ENCODE measurements around the gene CD80. TPM values are rescaled to one million over a fixed set of nuclear protein-coding genes. Genes with fewer than 3 reads are reported as not detected.
A peak's percentile ranks its signal among the peaks of the same experiment; 100 is the strongest.
"Not testable (repeated sequence)": the region's sequence is repeated elsewhere in the genome, so short reads cannot be mapped to it uniquely, and the experiment has no call there.

Gene CD80
- total RNA-seq, 1 donor from 2014 or later = 6.8 TPM

DNA sequence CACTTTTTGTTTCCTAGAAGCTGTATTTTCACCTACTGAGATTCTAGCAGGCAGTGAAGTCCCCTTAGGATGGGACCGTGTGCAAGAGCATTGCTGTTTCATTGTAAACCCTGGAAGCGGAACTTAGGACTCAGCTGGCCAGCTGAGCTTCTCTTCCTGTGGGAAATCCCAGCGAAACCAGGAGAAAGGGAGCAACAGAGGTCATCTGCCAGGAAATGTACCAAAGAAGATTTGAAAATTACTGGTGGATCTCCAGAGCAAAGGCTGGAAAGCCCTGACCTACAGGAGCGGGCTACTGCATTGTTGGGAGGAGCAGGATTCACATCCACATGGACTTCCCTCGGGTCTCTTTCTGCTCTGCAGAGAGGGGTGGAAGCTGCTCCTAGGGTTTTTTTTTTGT is 12.3 kb upstream of the CD80 start:
- no peak for DNase-seq (ENCODE audit: low spot score)
- intact Hi-C loops (cut with micrococcal nuclease) = no loop called here
- Mint-ChIP-seq H3K27ac (no peak overlapping the region), H3K27me3 (ENCODE audit: low read depth) (peaks cover 9% of the 10 kb centered on the region), H3K4me3 (ENCODE audit: low read depth) (no peak overlapping the region), H3K4me1 (ENCODE audit: low read depth) (peaks cover 12% of the 10 kb centered on the region), H3K36me3 (ENCODE audit: low read depth) (no peaks in the 10 kb centered on the region), H3K9me3 (no peaks in the 10 kb centered on the region)

DNA sequence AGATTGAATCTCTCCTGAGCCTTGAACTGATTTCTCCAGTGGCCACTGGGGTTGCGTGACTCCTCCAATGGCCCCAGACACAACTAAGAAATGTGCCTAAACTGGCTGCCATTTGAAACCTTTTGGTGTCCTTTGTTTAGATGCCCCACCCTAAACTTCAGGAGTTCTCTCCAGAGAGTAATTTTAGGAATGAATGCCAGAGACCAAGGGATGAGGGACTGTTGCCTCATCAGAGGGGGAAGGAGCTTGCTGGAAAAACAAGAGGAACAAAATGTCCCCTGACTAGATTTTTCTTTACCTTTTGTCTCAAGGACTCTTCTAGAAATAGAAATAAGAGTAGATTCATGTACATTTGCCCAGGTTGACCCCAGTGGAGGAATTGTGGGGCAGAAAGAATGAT is 11.8 kb upstream of the CD80 start:
- intact Hi-C loops (cut with micrococcal nuclease) = no loop called here
- no peaks in the 10 kb centered on the region for H3K9me3 Mint-ChIP-seq
- peaks cover 14% of the 10 kb centered on the region for H3K4me1 Mint-ChIP-seq (ENCODE audit: low read depth)

DNA sequence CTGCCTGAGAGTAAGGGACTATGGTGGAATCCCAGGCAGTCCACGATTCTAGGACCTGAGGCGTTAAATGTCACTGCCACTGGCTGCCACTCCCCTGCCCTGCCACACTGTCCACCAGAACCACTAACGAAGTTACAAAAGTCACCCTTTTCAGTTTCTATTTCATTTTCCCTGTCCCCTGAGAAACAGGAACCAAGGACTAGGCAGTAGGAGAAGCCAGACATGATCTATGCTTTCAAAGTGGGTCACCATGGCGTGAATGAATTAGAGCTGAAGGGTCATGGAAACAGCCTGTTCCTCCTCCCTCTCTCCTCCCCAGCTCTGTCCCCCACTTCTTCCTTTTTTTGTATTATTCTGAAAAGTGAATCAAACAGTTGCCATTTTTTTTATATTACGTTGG is 10.8 kb upstream of the CD80 start:
- intact Hi-C loops (cut with micrococcal nuclease) = no loop called here
- H3K9me3 Mint-ChIP-seq = no peaks in the 10 kb centered on the region
- H3K27ac Mint-ChIP-seq = no peak overlapping the region
- peaks cover 16% of the 10 kb centered on the region for H3K4me1 Mint-ChIP-seq (ENCODE audit: low read depth)
- H3K36me3 Mint-ChIP-seq (ENCODE audit: low read depth) = no peaks in the 10 kb centered on the region
- no peak overlapping the region for H3K4me3 Mint-ChIP-seq (ENCODE audit: low read depth)
- no peak for DNase-seq (ENCODE audit: low spot score)
- peaks cover 9% of the 10 kb centered on the region for H3K27me3 Mint-ChIP-seq (ENCODE audit: low read depth)

More for the DNA sequence above, 11.8 kb upstream of the CD80 start:
- H3K27ac Mint-ChIP-seq = no peak overlapping the region
- DNase-seq (ENCODE audit: low spot score) = no peak
- H3K4me3 Mint-ChIP-seq (ENCODE audit: low read depth) = no peak overlapping the region
- peaks cover 9% of the 10 kb centered on the region for H3K27me3 Mint-ChIP-seq (ENCODE audit: low read depth)
- H3K36me3 Mint-ChIP-seq (ENCODE audit: low read depth) = no peaks in the 10 kb centered on the region

DNA sequence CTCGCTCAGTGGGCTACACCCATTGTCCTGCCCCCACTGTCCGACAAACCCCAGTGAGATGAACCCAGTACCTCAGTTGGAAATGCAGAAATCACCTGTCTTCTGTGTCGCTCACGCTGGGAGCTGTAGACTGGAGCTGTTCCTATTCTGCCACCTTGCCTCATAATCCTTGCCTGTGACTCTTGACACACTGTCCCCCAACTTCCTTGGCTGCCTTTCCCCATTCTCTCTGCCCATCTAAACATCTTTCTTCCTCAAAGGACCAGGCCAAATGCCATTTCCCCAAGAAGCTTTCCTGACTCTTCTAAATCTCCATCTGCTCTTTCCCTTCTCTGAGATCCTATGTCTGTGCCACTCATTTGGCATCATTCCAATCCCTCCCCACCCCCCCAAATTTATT is 9.7 kb upstream of the CD80 start:
- Mint-ChIP-seq H3K27me3 (ENCODE audit: low read depth) (peaks cover 9% of the 10 kb centered on the region), H3K9me3 (no peaks in the 10 kb centered on the region), H3K36me3 (ENCODE audit: low read depth) (no peaks in the 10 kb centered on the region), H3K4me1 (ENCODE audit: low read depth) (peaks cover 13% of the 10 kb centered on the region), H3K27ac (no peak overlapping the region), H3K4me3 (ENCODE audit: low read depth) (no peak overlapping the region)
- DNase-seq (ENCODE audit: low spot score) = no peak
- intact Hi-C loops (cut with micrococcal nuclease) = no loop called here

DNA sequence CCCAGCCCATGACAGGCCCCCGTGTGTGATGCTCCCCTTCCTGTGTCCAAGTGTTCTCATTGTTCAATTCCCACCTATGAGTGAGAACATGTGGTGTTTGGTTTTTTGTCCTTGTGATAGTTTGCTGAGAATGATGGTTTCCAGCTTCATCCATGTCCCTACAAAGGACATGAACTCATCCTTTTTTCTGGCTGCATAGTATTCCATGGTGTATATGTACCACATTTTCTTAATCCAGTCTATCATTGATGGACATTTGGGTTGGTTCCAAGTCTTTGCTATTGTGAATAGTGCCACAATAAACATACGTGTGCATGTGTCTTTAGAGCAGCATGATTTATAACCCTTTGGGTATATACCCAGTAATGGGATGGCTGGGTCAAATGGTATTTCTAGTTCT is 3.9 kb upstream of the CD80 start:
- not testable (repeated sequence) for DNase-seq (ENCODE audit: low spot score); H3K36me3 Mint-ChIP-seq (ENCODE audit: low read depth); H3K9me3 Mint-ChIP-seq; H3K27me3 Mint-ChIP-seq (ENCODE audit: low read depth); H3K27ac Mint-ChIP-seq; H3K4me3 Mint-ChIP-seq (ENCODE audit: low read depth)
- H3K4me1 Mint-ChIP-seq (ENCODE audit: low read depth) = peaks cover 26% of the 10 kb centered on the region
- intact Hi-C loops (cut with micrococcal nuclease) = loop anchor here (2.0 kb wide), 1 partner anchor 15 kb away; the partner anchor contains the start of gene ADPRH

DNA sequence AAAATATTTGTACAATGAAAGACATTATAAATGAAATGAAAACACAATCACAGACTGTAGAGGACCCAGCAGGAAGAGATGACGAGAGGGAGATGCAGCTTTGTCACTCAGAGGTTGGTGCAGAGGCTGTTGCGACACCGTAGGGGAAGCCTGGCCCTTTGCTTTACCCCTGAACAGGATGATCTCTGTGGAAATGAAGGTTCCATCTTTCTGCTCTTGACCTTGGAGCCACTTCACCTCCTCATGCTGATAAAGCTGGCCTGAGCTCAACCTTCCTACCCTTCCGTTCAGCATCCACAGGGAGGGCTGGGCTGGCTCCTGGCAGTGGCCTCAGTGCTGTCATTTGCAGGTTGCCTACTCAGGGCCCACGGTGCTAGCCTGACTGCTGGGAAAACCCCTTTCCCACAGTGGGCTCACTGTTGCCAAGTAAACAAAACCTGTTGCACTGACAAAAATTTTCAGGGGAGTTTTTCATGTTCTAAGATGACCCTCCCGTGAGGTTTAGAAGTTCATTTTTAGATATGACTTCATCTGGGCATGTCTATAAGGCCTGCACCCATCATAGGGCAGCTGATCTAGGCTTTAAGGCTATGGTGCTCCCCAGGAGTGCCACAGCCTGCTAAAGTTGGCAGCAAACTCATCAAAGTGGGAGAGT is 3.0 kb upstream of the CD80 start:
- H3K27me3 Mint-ChIP-seq (ENCODE audit: low read depth) = peaks cover 1% of the 10 kb centered on the region
- DNase-seq (ENCODE audit: low spot score) = peak; percentile 12
- H3K4me1 Mint-ChIP-seq (ENCODE audit: low read depth) = peaks cover 34% of the 10 kb centered on the region
- H3K36me3 Mint-ChIP-seq (ENCODE audit: low read depth) = peaks cover 4% of the 10 kb centered on the region
- intact Hi-C loops (cut with micrococcal nuclease) = loop anchor here (2.0 kb wide), 1 partner anchor 16 kb away; the partner anchor contains the start of gene ADPRH
- H3K9me3 Mint-ChIP-seq = no peaks in the 10 kb centered on the region
- no peak overlapping the region for H3K4me3 Mint-ChIP-seq (ENCODE audit: low read depth)
- H3K27ac Mint-ChIP-seq = peak overlapping the region; percentile 88

DNA sequence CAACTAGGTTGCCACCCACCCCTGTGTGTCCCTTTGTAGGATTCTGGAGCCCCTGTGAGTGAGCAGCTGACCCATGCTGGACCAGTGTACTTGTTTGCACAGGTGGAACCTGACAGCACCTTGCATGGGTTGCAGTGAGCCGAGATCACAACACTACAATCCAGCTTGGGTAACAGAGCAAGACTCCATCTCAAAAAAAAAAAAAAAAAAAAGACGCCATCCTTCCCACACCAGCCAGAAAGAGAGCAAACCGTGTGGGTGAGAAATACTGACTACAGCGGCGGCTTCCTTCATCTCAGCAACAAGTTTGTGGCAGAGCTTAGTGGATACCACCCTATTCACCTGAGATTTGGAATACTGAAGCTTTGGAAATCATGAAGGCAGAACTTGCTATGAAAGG is 746 bp upstream of the CD80 start:
- Mint-ChIP-seq H3K36me3 (ENCODE audit: low read depth) (peaks cover 14% of the 10 kb centered on the region), H3K27me3 (ENCODE audit: low read depth) (no peaks in the 10 kb centered on the region), H3K27ac (no peak overlapping the region), H3K9me3 (no peaks in the 10 kb centered on the region), H3K4me3 (ENCODE audit: low read depth) (no peak overlapping the region), H3K4me1 (ENCODE audit: low read depth) (peaks cover 44% of the 10 kb centered on the region)
- intact Hi-C loops (cut with micrococcal nuclease) = no loop called here
- DNase-seq (ENCODE audit: low spot score) = no peak

DNA sequence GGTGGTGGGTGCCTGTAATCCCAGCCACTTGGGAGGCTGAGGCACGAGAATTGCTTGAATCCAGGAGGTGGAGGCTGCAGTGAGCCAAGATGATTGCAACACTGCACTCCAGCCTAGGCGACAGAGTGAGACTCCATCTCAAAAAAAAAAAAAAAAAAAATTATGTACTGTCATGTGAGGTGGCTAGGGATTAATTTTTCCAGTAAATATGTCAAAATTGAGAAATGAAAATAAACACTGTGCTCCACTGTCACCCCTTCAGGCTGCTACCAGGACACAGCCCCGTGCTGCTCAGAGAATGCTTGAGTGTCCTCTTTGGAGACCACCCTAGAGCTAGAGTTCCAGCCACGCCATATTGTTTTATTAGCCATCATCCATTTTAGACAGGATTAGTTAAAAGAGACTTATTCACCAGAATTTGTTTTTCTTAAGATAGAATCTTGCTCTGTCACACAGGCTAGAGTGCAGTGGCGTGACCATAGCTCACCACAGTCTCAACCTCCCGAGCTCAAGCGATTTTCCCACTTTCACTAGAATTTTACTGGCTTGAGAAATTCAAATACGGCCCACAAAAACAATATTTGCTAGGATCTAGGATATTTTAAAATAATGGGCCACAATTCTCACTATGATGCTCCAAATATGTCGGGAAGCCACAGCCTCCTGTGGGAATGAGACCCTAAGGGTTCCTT is 642 bp downstream of the CD80 start:
- DNase-seq (ENCODE audit: low spot score) = no peak
- Mint-ChIP-seq H3K27ac (no peak overlapping the region), H3K9me3 (no peaks in the 10 kb centered on the region), H3K4me1 (ENCODE audit: low read depth) (peaks cover 45% of the 10 kb centered on the region), H3K27me3 (ENCODE audit: low read depth) (no peaks in the 10 kb centered on the region), H3K4me3 (ENCODE audit: low read depth) (peak overlapping the region; percentile 55), H3K36me3 (ENCODE audit: low read depth) (peaks cover 14% of the 10 kb centered on the region)
- intact Hi-C loops (cut with micrococcal nuclease) = loop anchor here (2.0 to 10.0 kb wide), 6 partner anchors 50 to 286 kb away; partner anchors contain the start of genes ARHGAP31, COX17 and POGLUT1

DNA sequence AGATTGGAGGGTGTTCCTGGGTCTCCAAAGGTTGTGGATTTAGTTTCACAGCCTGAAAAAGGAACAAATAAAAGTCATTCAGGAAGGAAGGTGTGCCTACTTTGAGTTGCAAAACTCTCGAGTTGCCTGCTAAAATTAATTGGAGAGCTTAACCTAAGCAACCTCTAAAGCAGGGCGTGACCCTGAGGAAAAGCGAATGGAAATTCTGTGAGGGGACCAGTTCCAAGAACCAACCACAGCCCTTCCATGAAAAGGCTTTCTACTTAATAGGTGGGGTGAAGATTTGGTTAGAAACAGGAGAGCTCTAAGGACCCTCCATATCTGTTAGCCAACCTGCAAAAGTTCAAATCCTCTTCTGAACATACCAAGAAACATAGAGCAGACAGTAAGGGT is 1.5 kb downstream of the CD80 start:
- no peak for DNase-seq (ENCODE audit: low spot score)
- Mint-ChIP-seq H3K36me3 (ENCODE audit: low read depth) (peaks cover 14% of the 10 kb centered on the region), H3K4me3 (ENCODE audit: low read depth) (peak overlapping the region; percentile 55), H3K27me3 (ENCODE audit: low read depth) (no peaks in the 10 kb centered on the region), H3K27ac (peak overlapping the region; percentile 74), H3K9me3 (no peaks in the 10 kb centered on the region), H3K4me1 (ENCODE audit: low read depth) (peaks cover 45% of the 10 kb centered on the region)
- intact Hi-C loops (cut with micrococcal nuclease) = loop anchor here (2.0 to 10.0 kb wide), 6 partner anchors 49 to 286 kb away; partner anchors contain the start of genes ARHGAP31, COX17 and POGLUT1

DNA sequence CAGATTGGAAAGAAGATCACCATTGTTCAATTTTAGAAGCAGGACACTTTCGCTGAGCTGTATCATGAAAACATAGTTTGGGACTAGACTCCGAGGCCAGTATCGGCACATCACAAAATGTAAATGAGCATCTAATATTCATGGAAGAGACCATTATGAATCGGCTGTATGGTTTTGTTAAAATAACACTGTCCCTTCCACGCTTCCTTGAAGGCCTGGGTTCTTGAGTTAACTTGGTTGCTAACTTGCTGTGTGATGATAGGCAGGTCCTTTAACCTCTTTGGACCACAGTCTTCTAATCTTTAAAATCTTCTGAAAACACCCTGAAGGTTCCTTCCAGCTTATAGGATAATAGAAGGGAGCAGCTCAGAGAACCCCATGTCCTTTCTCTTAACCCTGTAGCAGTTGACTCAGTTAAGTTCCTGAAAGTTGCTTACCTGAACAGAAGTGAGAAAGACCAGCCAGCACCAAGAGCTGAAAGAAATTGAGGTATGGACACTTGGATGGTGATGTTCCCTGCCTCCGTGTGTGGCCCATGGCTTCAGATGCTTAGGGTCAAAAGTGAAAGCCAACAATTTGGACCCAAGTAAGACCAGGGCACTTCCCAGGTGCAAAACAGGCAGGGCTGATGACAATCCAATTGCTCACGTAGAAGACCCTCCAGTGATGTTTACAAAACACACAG is 2.1 kb downstream of the CD80 start:
- intact Hi-C loops (cut with micrococcal nuclease) = loop anchor here (5.0 to 10.0 kb wide), 3 partner anchors 175 to 285 kb away; partner anchors contain the start of gene ARHGAP31
- H3K4me3 Mint-ChIP-seq (ENCODE audit: low read depth) = peak overlapping the region; percentile 55
- peaks cover 40% of the 10 kb centered on the region for H3K4me1 Mint-ChIP-seq (ENCODE audit: low read depth)
- no peak for DNase-seq (ENCODE audit: low spot score)
- peak overlapping the region; percentile 74 for H3K27ac Mint-ChIP-seq
- H3K36me3 Mint-ChIP-seq (ENCODE audit: low read depth) = peaks cover 14% of the 10 kb centered on the region
- no peaks in the 10 kb centered on the region for H3K9me3 Mint-ChIP-seq
- no peaks in the 10 kb centered on the region for H3K27me3 Mint-ChIP-seq (ENCODE audit: low read depth)

DNA sequence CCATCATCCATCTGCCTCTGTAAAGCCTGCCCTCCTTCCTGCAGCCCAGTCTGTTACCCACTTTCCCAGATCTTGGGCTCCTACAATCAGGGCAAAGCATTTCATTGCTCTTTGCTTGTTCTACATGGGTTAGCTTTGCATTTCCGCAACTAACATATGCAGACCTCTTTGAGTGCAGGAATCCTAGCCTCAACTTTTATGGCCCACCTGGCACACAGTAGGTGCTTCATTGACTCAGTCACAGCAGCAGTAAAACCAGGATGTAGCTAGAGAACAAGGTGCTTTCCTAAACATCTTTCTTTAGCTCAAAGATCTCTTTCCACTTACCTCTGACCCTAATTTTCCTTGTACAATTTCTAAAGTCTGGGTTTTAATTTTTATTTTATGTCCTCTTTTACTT is 3.5 kb downstream of the CD80 start:
- Mint-ChIP-seq H3K36me3 (ENCODE audit: low read depth) (peaks cover 14% of the 10 kb centered on the region), H3K4me3 (ENCODE audit: low read depth) (no peak overlapping the region), H3K9me3 (no peaks in the 10 kb centered on the region), H3K27me3 (ENCODE audit: low read depth) (no peaks in the 10 kb centered on the region), H3K27ac (no peak overlapping the region), H3K4me1 (ENCODE audit: low read depth) (peaks cover 33% of the 10 kb centered on the region)
- intact Hi-C loops (cut with micrococcal nuclease) = loop anchor here (5.0 to 10.0 kb wide), 3 partner anchors 174 to 284 kb away; partner anchors contain the start of gene ARHGAP31
- no peak for DNase-seq (ENCODE audit: low spot score)

DNA sequence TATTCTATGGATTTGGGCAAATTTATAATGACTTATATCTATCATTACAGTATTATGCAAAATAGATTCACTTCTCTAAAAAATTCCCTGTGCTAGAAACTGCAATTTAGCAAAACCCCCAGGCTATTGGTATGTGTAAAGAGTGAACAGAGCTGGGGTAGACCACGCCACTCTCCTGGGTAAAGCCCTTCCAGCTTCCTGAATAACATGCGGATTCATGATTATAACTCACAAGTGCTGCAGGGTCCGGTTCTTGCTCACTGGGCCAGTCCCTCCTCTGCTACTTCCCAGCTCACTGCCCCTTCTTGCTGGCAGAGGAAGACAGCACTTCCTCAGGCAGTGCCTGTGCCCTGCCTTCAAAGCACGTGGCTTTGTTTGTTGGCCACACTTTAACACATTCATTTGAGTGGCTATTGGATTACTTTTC is 4.1 kb downstream of the CD80 start:
- Mint-ChIP-seq H3K36me3 (ENCODE audit: low read depth) (peaks cover 14% of the 10 kb centered on the region), H3K4me3 (ENCODE audit: low read depth) (peak overlapping the region; percentile 3), H3K4me1 (ENCODE audit: low read depth) (peaks cover 33% of the 10 kb centered on the region), H3K9me3 (no peaks in the 10 kb centered on the region), H3K27me3 (ENCODE audit: low read depth) (no peaks in the 10 kb centered on the region), H3K27ac (no peak overlapping the region)
- DNase-seq (ENCODE audit: low spot score) = no peak
- intact Hi-C loops (cut with micrococcal nuclease) = loop anchor here (5.0 to 10.0 kb wide), 3 partner anchors 173 to 283 kb away; partner anchors contain the start of gene ARHGAP31
